Hypothalamus (tissue), 51 donors: ENCODE results near the gene HUNK.
A peak's percentile ranks its signal among the peaks of the same experiment; 100 is the strongest.
"Not testable (repeated sequence)": the region's sequence is repeated elsewhere in the genome, so short reads cannot be mapped to it uniquely, and the experiment has no call there.

Source experiments
- DNase-seq, 51 donors: peaks; one replicate each; lab custom pipeline; 2025; lab: John Stamatoyannopoulos, UW

Gene HUNK

DNA sequence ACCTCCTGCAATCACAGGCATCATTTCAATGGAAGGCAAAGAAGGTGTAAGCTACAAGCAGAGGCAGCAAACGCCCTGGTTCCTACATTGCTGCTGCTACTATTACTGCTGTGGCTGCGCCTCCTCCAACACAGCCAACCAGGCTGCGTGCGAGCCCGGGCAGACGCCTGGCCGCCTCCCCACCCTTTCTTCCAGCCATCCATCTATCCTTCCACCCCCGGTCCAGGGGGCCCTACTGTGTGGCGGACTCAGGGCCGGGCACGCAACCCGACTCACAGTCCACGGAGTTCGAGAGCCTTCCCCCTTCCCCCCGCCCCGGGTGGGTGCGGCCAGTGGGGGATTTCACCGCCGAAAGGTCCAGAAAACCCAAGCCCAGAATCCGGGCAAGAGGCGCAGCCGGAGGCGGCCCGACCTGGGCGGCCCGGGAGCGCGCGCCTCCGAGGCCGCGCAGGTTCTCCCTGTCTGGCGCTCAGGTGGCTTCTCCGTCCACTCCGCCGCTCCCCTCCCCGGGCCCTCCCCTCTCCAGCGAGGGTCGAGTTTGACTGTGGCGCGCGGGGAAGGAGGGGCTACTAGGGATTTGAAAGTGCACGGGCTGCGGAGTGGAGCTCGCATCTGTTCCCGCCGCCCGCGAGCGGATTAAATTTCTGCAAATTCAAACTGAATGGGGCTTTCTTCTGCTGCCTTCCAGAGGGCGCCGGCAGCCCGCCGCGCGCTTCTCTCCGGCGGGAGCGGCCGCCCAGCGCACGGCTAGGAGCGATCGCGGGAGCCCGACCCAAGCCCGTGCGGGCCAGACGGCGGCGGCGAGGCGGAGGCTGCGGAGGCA is at the start of gene HUNK:
Gene HUNK (plus strand): TSS at position 569 of the 823 bp plus-strand sequence. CDS start 655 bp downstream, outside the sequence.
- DNase-seq: peak in 22 of 51 donors; percentile 4 to 74 (median 23)

DNA sequence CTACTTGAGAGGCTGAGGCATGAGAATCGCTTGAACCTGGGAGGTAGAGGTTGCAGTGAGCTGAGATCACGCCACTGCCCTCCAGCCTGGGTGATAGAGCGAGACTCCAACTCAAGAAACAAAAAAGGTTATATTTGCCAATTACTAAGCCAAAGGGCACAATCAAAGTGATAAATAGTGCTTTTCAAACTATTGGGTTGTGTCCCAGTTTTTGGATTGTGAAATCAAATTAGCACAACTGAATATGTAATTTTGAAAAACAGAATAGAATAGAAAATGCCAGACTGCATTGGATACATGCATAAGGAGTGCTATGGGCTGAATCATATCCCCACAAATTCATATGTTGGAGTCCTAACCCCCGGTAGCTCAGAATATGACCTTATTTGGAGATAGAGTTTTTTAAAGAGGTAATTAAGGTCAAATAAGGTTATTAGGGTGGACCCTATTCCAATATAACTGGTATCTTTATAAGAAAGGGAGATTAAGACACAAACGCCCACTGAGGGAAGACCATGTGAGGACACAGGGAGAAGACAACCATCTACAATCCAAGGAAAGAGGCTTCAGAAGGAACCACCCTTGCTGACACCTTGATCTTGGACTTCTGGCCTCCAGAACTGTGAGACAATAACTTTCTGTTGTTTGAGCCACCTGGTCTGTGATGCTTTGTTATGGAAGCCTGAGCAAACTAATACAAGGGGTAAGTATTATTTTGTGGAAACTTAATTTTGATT is 42.9 kb upstream of the HUNK start:
- no peak for DNase-seq

DNA sequence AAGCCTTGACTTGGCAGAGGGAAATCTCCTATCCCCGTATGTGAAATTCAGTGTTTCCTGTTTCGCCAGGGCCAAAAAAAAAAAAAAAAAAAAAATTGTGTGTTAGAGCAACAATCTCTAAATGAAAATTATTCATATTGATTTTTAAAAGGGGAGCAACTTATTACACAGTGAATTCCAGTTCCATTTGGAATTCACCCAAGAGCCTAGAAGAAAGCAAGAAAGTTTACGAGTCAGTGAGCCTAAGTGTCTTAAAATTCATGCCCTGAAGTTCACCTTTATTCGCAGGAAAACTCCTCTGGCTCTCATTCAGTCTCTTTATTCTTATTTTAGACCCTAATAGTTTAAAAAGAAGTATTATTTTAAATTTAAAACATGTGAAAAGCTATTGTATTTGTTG is 42.1 kb upstream of the HUNK start:
- no peak for DNase-seq

DNA sequence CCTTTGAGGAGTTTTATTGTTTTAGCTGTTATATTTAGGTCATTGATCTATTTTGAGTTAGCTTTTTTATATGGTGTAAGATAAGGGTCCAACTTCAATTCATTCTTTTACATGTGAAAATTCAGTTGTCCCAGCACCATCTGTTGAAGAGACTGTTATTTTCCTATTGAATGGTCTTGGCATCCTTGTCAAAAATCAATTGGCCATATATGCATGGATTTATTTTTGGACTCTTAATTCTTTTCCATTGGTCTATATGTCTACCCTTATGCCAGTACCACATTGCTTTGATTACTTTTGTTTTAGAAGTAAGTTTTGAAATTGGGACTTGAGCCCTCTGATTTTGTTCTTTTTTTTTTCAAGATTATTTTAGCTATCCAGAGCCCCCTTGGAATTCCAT is 35.8 kb upstream of the HUNK start:
- no peak for DNase-seq

DNA sequence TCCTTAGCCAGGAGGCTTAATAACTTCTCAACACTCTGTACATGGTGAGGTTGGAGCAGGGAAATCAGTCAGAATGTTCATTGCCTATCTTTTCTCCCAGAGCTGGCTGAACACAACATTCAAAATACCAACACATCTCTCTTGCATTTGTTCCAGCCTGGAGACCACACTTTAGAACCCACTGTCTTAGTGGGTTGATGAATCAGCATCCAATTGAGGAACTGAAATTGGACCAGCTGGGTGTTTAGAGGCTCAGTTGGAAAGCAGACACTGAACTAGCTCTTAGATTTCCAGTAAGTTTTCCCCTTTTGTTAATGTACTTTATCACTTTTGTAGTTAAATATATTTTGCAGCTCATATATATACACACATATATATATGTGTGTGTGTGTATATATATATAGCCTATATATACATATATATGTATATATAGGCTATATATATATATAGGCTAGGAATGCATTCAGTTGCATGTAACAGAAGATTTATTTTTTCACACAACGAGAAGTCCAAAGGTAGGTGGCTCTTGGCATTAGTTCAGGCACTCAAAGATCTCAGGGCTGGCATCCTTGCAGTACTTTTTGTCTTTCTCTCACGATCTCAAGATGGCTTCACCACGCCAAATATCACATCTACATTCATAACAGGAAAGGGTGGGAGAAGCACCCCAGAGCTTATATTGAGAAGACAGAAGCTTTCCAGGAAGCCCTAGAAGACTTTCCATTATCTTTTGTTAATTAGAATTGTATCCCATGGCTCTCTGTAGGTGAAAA is 35.0 kb upstream of the HUNK start:
- DNase-seq: peak in 1 of 51 donors; percentile 11

DNA sequence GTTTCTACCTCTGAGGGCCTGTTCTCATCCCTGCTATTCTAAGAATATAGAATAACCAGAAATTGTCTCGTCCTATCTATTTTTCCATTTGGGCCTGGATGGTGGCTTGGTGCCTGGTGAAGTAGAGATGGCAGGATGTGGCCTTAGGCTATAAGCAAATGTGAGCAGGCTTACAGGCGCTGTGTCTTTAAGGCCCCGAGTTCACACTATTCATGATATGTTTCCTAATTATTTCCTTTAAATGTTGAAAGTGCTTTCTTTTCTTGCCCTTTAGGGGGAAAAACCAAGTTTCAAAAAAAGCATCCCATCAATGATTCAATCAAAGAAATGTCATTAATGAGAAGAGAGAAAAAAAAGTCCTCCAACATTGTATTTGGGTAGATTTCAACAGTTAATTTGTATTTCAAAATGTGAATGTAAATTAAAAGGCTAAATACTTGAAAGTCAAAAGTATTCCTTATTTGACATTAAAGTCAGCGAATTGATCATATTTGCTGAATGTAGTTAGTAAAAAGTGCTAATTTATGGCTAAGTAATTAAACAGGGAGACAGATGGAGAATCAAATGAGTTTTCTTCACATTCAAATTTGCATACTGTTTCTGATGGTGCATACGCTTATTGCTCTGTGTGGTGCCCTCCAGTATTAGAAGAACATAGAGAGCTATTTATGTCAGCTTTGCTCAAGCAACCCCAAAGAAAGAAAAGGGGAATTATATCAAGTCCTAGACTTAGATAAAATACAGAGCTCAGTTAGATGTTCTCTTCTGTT is 34.0 kb upstream of the HUNK start:
- no peak for DNase-seq

DNA sequence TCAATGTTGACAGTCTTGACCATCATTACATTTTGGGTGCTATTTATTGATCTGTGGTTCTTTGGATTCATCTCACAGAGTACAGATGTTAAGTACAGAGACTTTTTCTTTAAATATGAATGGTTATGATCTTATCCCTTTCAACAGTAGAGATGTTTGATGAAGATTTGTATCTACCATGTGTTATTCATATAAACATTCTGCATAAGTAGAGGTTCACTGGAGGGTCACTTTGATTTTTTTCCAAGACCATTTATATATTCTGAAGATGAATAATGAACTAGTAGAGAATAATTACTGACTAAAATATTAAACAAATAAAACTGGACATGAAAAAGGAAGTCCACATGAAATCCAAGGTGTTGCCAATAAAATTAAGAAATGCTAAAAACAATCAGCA is 28.6 kb upstream of the HUNK start:
- no peak for DNase-seq

DNA sequence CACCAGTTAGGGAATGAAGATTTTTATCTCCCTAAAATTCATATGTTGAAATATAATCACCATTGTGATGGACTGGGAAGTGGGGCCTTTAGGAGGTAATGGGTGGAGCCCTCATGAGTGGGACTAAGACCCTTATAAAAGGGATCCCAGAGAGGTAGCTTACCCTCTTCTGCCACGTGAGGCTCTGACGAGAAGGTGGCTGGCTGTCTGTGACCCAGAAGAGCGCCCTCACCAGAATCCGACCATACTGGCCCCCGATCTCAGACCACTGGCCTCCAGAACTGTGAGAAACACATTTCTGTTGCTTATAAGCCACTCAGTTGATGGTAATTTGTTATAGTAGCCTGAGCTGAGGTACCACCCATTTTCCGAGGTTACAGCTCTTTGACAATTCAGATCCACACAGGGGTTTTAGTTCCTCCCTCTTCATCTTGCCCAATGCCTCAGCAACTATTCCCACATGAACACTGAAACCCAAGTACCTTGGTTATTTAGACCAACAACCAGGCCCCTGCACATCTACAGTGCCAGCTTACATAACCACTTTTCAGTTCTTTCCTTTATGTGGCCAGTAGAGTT is 27.6 kb upstream of the HUNK start:
- DNase-seq: no peak

DNA sequence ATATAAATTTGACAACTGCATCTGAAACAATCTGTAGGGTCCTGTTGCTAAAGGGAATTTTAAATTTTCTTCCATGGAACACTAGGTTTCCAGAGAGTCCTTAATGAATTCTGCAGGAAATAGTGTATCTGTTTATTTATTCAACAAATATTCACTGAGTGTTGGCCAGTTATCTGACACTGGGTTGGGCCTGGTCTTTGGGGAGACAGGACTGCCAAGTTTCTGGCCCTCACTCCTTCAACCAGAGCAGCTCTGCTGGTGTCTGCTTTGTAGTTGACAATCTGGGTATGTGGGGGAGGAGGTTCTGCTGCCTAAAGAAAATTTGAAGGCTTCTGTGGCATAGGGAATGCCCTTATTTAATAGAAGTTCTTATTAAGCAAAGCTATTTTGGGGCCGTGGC is 26.1 kb upstream of the HUNK start:
- DNase-seq: no peak

DNA sequence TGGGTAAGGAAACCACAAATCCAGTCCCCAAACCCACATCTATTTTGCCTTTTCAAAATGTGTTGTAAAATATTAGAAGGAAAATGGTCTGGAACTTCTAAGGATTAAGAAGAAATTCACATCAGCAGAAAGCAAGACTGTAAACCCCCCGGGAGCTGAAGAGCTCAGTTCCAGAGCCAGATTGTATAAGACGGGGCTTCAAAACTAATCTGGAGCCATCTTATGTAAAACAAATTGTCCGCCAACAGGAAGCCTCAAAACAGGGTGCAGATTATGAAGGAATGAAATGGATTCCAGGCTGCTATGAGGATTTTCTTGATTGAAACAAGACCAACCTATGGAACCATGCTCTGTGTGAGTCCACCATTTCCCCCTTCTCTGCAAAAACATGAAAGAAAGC is 25.1 kb upstream of the HUNK start:
- no peak for DNase-seq

DNA sequence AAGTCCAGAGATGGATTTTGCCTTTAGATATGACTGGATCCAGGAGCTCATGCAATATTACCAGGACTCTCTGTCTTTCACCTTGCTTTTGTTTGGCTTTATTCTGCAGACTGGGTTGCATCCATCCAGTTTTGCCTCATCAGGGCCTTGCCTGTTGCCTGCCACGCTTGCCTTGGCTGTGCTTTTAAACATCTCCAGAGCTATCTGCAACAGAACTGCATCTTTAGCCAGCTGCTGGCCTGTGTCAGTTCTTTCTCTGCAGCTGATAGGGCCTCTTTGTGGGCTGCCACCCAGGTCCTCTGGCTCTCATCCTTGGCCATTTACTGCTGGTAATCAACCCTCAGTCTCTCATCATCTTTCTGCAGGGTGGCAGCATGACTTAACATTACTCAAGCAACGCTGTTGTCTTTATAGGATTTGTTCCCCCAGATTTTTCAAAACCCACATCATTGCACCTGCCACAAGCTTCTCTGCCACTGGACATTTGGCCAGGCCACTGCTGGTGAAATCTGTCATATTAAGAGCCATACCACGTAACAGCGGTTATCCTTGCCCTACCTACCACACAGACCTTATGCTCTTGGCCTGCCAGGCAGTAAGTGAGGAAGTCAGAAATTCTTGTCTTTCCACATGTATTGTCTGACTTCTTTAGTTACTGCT is 24.4 kb upstream of the HUNK start:
- no peak for DNase-seq

DNA sequence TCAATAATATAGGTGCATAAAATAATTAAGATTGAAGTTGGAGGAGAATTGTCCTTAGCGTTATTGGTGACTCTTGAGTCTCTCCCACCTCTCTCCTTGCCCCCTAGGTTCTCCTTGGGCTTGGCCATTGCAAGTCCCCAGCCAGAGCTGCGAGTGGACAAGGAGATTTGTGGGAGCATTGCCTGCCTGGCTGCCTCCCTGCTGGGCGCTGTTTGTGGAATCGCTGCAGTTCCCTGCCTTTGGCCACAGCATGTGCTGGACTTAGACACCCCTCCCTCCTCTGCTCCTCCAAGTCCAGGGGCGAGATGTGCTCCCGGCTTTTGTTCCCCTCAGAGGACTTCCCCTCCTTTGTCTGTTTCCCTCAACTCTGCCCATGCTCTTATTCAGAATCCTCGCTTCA is 21.9 kb upstream of the HUNK start:
- DNase-seq: no peak

DNA sequence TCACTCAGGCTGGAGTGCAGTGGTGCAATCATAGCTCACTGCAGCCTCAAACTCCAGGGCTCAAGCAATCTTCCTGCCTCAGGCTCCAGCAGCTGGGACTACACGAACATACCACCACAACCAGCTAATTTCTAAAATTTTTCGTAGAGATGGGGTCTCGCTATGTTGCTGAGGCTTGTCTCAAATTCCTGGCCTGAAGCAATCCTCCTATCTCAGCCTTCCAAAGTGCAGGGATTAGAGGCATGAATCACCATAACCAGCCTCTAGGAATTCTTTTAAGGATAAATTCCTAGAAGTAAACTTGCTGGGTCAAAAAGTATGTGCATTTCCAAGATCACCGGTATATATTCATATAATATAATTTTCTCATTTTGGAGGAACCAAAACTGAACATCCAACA is 17.6 kb upstream of the HUNK start:
- no peak for DNase-seq

DNA sequence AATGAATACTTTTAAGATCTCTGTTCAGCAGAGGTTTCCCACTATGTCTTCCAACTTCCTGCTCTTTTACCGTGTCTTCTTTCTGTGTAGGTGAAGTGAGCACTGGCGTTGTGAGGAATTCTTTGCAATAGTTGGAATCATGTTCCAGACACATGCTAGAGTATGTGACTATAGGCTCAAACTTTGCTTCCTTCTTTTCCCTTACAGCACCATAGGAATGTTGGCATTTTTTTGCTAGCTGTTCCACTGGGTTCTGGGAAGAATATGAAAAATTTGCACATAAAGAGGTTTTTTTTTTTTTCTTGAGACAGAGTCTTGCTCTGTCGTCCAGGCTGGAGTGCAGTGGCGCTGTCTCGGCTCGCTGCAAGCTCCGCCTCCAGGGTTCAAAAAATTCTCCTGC is 15.7 kb upstream of the HUNK start:
- no peak for DNase-seq

DNA sequence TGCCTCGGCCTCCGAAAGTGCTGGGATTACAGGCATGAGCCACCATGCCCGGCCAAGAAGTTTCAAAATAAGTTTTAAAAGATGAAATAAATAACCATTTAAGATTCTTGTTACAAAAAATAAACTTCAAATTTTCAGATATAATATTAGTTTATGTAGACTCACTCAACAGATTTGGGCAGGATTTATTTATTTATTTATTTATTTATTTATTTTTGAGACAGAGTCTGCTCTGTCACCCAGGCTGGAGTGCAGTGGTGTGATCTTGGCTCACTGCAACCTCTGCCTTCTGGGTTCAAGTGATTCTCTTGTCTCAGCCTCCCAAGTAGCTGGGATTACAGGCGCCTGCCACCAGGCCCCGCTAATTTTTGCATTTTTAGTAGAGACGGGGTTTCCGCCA is 15.2 kb upstream of the HUNK start:
- DNase-seq: not testable (repeated sequence)

DNA sequence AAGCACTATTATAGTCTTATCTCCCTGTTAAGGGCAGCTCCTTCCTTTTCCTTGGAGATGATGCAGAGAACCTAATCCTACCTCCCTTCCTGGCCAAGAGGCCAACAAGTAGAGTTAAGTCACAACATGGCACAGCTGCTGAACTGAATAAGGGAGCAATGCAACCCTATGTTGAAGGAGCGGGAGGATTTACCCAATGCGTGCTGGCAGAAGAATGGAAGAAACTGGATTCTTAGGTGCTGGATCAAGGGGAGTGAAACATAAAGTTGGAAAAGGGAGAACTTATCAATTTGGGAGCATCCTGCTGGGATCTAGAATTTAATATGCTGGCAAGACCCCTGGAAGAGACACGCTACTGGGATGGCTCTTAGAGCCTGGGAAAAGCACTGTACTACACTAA is 12.0 kb upstream of the HUNK start:
- DNase-seq: no peak

DNA sequence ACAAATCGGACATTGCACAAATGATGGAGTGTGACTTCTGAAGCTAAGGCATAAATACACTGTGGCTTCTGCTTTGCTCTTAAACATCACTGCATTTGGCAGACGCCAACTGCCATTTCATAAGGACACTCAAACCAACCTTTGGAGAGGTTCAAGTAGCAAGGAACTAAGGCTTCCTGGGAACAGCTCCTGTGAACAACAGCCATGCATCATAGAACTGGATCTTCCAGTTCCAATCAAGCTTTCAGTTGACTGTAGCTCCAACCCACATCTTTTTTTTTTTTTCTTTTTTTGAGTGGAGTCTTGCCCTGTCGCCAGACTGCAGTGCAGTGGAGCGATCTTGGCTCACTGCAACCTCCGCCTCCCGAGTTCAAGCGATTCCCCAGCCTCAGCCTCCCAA is 10.7 kb upstream of the HUNK start:
- DNase-seq: no peak

DNA sequence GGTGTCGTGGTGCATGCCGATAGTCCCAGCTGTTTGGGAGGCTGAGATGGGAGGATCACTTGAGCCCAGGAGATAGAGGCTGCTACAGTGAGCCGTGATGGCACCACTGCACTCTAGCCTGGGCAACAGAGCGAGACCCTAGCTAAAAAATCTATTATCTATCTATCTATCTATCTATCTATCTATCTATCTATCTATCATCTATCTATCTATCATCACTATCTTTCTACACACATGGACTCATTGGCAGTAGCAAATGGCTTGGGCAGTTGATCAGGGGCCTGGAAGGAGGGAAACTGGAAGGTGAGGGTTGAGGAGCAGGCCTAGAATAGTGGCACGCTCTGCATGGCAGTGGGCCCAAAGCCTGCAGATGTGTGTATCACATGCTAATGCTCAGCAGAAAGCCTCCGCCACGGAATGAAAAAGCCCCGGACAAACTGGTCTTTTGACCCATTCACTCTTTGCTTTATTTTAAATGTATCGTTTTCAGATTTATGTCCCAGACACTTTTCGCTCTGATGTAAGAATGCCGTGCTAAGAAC is 7.3 kb upstream of the HUNK start:
- DNase-seq: peak in 5 of 51 donors; percentile 3 to 27 (median 10)

DNA sequence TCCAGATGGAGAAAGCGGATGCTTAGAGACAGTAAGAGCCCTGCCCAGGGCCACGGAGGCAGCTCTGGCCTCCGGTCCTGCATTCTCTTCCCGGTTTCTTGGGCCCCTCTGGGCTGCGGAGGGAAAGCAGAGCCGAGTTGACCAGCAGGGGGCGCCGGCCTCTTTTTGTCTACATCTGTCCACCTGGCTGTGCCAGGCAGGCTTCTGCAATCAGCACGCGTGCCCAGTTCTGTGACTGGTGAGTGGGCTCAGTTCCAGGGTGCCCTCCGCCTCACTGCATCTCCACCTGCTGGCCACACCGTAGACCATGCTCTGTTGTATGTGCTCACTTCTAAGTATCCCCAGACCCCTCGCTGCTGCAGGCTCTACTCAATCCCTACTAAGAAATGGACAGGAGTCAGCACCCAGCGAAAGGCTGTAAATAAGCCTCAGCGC is 6.7 kb upstream of the HUNK start:
- DNase-seq: peak; percentile 13 to 88 (median 75)
